ENCODE measurements around the gene SLC17A1. TPM values are rescaled to one million over a fixed set of nuclear protein-coding genes. Genes with fewer than 3 reads are reported as not detected.

The SLC17A1 gene
- total RNA-seq, 1 experiment from 2014 or later = not detected

DNA sequence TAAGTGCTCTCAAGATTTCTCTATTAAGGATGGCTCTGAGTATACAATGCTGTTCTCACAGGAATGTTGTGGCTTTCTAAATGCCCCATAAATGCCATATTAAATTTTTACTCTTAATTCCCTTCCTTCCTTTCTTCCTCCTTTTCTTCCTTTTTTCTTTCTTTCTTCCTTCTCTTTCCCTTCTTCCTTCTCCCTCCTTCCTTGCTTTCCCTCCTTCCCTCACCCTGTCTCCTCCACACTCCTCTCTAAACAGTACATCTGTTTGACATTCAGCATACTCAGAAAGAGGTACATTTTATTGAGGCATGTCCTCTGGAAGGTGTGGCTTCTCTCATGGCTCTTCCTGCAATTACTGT is 433 bp upstream of the SLC17A1 start:
- no peak overlapping the region for H3K4me3 ChIP-seq (ENCODE audit: low read depth, low read length, poor library complexity, severe bottlenecking)
- ChIA-PET POLR2A (ENCODE audit: low non-redundant PET) (no interaction called here), CTCF (no interaction called here)
- BruUV-seq (replicated peaks) = no TSS peak
- no peak for DNase-seq (ENCODE audit: low spot score)
- no peaks in the 10 kb centered on the region for H3K4me1 ChIP-seq (ENCODE audit: insufficient read depth, low read length, poor library complexity, severe bottlenecking)
- no peaks in the 10 kb centered on the region for H3K9me3 ChIP-seq (ENCODE audit: low read depth, low read length, poor library complexity, severe bottlenecking)
- H3K27ac ChIP-seq (ENCODE audit: low read depth, low read length, poor library complexity, severe bottlenecking) = no peak overlapping the region
- no peak for TF ChIP-seq EZH2 (IDR thresholded peaks at IDR 0.05; ENCODE audit: borderline replicate concordance, low read depth, low read length, poor library complexity, severe bottlenecking)
- TF ChIP-seq, protein P1, sequence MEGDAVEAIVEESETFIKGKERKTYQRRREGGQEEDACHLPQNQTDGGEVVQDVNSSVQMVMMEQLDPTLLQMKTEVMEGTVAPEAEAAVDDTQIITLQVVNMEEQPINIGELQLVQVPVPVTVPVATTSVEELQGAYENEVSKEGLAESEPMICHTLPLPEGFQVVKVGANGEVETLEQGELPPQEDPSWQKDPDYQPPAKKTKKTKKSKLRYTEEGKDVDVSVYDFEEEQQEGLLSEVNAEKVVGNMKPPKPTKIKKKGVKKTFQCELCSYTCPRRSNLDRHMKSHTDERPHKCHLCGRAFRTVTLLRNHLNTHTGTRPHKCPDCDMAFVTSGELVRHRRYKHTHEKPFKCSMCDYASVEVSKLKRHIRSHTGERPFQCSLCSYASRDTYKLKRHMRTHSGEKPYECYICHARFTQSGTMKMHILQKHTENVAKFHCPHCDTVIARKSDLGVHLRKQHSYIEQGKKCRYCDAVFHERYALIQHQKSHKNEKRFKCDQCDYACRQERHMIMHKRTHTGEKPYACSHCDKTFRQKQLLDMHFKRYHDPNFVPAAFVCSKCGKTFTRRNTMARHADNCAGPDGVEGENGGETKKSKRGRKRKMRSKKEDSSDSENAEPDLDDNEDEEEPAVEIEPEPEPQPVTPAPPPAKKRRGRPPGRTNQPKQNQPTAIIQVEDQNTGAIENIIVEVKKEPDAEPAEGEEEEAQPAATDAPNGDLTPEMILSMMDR (conservative IDR thresholded peaks at IDR 0.05; ENCODE audit: low read depth, low read length) = no peak
- H3K27me3 ChIP-seq (replicated peaks; ENCODE audit: insufficient read depth, low read depth, low read length, poor library complexity) = peaks cover 17% of the 10 kb centered on the region
- H3K36me3 ChIP-seq (ENCODE audit: insufficient read depth, low read length, poor library complexity, severe bottlenecking) = no peaks in the 10 kb centered on the region
- intact Hi-C loops (cut with micrococcal nuclease; ENCODE audit: unreplicated experiment) = no loop called here

GRCh38 chr6:25830458-25830857 is 1.4 kb downstream of the SLC17A1 start:
- Histone ChIP-seq H3K27me3 (replicated peaks; ENCODE audit: insufficient read depth, low read depth, low read length, poor library complexity) (peaks cover 34% of the 10 kb centered on the region), H3K4me3 (ENCODE audit: low read depth, low read length, poor library complexity, severe bottlenecking) (no peak overlapping the region), H3K27ac (ENCODE audit: low read depth, low read length, poor library complexity, severe bottlenecking) (no peak overlapping the region), H3K36me3 (ENCODE audit: insufficient read depth, low read length, poor library complexity, severe bottlenecking) (no peaks in the 10 kb centered on the region), H3K9me3 (ENCODE audit: low read depth, low read length, poor library complexity, severe bottlenecking) (no peaks in the 10 kb centered on the region), H3K4me1 (ENCODE audit: insufficient read depth, low read length, poor library complexity, severe bottlenecking) (no peaks in the 10 kb centered on the region)
- no TSS peak for BruUV-seq (replicated peaks)
- intact Hi-C loops (cut with micrococcal nuclease; ENCODE audit: unreplicated experiment) = no loop called here
- no peak for DNase-seq (ENCODE audit: low spot score)
- ChIA-PET CTCF (no interaction called here), POLR2A (ENCODE audit: low non-redundant PET) (no interaction called here)
- TF ChIP-seq EZH2 (IDR thresholded peaks at IDR 0.05; ENCODE audit: borderline replicate concordance, low read depth, low read length, poor library complexity, severe bottlenecking) = no peak
- TF ChIP-seq, protein P1 (conservative IDR thresholded peaks at IDR 0.05; ENCODE audit: low read depth, low read length) = no peak

- H3K9me3 ChIP-seq (ENCODE audit: low read depth, low read length, poor library complexity, severe bottlenecking) = no peaks in the 10 kb centered on the region
- intact Hi-C loops (cut with micrococcal nuclease; ENCODE audit: unreplicated experiment) = no loop called here
- no peak overlapping the region for H3K4me3 ChIP-seq (ENCODE audit: low read depth, low read length, poor library complexity, severe bottlenecking)
- BruUV-seq (replicated peaks) = no TSS peak
- no peaks in the 10 kb centered on the region for H3K4me1 ChIP-seq (ENCODE audit: insufficient read depth, low read length, poor library complexity, severe bottlenecking)
- H3K27me3 ChIP-seq (replicated peaks; ENCODE audit: insufficient read depth, low read depth, low read length, poor library complexity) = peaks cover 44% of the 10 kb centered on the region
- no peak for DNase-seq (ENCODE audit: low spot score)
- no peak overlapping the region for H3K27ac ChIP-seq (ENCODE audit: low read depth, low read length, poor library complexity, severe bottlenecking)
- no peak for TF ChIP-seq EZH2 (IDR thresholded peaks at IDR 0.05; ENCODE audit: borderline replicate concordance, low read depth, low read length, poor library complexity, severe bottlenecking)
- TF ChIP-seq, protein P1 (conservative IDR thresholded peaks at IDR 0.05; ENCODE audit: low read depth, low read length) = no peak
- POLR2A ChIA-PET (ENCODE audit: low non-redundant PET) = no interaction called here
- CTCF ChIA-PET = no interaction called here
- H3K36me3 ChIP-seq (ENCODE audit: insufficient read depth, low read length, poor library complexity, severe bottlenecking) = no peaks in the 10 kb centered on the region
Observed at GRCh38 chr6:25829375-25829774, 2.5 kb downstream of the SLC17A1 start.
